Stimulated activated CD8-positive, alpha-beta memory T cell treated with anti-CD3 and anti-CD28 coated beads, Interleukin-12 subunit alpha, Interleukin-12 subunit beta, amount 100 ng/mL, for 4 hours (primary cell): ENCODE measurements around the gene PDK3.

Experiments
- DNase-seq: peaks from one replicate; pipeline ENCODE4 v3.0.0-alpha.2; 2020; ENCODE audit warnings: low read depth

PDK3 gene

DNA sequence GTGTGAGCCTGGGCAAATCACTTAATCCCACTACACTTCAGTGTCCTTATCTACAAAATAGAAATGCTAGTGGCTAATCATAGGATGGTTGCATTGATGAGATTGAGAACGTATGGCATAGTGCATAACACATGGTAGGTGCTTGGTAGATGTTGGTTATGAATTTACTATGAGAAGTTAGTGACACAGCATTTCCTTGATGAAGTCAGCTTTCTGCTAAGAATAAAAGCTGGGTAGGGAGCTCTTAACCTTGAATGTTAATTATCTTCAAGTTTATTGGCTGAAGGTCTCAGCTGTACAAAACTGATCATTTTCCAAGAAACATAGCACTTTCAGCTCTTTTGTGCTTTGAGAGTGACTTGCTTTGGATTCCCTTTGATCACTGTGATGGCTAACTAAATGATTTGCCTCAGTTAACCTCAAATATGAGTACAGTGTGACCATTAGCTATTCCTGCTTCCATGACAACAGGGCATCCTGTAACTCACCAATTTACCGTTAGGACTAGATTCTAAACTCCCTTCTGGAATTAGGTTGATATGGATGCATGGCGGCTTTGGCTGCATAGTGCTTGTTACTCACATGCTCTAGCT lies 17.8 kb downstream of the PDK3 start:
- DNase-seq: no peak

DNA sequence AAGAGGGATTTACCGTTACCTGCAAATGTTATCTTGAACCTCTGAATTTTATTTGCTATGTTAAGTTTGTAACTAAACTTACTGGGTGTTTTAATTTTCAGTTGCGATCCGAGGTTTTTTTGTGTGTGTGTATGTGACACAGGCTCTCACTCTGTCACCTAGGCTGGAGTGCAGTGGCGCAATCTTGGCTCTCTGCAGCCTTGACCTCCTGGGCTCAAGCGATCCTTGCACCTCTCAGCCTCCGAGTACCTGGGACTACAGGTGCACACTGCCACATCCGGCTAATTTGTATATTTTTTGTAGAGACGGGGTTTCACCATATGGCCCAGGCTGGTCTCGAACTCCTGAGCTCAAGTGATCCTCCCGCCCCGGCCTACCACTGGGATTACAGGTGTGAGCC lies 18.5 kb downstream of the PDK3 start:
- no peak for DNase-seq

DNA sequence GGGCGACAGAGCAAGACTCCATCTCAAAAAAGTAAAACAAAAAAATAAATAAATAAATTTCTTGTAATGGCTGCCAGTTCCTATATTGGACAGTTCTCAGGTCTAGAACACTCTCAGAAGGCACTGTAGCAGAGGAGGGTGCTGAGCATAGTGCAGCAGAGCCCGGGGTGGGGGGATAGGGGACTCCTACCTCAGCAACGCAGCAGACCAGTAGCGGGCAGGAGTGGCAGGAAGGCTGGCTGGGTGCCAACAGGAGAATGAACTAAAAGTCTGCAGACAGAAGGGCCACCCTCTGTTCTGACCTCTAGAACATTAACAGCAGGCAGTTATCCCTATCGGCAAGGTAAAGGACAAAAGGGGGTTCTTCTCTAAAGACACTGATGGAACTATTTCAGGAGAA lies 20.2 kb downstream of the PDK3 start:
- no peak for DNase-seq

DNA sequence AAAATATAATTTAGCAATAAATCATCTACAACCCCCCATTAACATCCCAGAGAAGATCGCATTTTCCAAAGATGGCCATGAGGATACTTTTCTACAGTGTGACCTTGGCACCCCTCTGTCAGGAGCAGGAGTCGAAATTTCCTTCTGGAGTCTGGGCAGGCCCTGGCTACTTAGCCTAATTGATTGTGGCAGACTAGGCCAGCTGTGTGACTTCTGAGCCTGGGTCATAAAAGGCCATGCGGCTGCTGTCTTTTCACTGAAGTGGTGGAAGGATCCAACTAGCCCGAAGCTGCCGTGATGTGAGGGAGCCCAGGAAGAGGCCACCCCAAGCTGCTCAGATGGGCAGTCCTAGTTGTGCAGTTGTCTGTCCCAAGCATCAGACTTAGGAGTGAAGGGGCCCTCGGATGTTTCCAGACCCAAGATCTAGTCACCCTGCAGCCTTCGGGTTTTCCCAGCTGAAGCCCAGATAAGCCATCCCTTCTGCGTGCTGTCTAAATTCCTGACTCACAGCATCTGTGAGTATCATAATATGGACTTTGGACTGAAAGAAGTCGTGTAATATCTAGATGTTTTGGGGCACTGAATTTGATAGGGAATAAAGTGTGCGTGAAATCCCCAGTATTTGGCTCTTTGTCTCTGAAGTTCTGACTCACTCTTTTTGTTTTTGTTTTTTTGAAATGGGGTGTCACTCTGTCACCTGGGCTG lies 21.0 kb downstream of the PDK3 start:
- no peak for DNase-seq

DNA sequence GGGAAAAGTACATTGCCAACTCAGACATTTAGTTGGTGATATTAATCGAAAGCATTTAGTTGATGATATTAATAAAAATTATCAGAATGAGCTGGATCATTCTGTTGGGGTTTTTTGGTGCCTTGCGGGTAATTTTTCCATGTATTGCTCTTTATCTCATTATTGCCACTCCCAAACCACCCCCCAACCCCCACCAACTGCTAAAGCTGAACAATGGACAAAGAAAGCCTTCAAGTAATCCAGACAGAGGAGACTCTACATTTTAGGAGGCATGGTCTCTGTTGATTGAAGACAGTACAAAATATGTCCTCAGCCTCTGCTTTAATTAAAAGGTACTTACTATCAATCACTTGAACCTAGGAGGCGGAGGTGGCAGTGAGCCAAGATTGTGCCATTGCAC lies 22.5 kb downstream of the PDK3 start:
- DNase-seq: no peak

DNA sequence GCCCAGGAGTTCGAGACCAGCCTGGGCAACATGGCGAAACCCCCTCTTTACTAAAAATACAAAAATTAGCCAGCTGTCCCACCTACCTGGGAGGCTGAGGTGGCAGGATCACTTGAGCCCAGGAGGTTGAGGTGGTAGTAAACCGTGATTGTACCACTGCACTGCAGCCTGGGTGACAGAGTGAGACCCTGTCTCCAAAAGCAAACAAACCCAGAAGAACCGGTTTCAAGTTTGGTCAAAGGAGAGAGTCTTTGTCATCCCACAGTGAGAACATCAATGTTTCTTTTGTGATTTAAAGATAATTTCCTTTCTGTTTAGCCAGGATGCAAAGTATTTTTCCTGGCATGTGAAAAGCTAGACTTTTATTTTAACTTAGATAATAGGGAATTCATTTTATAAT lies 26.7 kb downstream of the PDK3 start:
- DNase-seq: no peak

DNA sequence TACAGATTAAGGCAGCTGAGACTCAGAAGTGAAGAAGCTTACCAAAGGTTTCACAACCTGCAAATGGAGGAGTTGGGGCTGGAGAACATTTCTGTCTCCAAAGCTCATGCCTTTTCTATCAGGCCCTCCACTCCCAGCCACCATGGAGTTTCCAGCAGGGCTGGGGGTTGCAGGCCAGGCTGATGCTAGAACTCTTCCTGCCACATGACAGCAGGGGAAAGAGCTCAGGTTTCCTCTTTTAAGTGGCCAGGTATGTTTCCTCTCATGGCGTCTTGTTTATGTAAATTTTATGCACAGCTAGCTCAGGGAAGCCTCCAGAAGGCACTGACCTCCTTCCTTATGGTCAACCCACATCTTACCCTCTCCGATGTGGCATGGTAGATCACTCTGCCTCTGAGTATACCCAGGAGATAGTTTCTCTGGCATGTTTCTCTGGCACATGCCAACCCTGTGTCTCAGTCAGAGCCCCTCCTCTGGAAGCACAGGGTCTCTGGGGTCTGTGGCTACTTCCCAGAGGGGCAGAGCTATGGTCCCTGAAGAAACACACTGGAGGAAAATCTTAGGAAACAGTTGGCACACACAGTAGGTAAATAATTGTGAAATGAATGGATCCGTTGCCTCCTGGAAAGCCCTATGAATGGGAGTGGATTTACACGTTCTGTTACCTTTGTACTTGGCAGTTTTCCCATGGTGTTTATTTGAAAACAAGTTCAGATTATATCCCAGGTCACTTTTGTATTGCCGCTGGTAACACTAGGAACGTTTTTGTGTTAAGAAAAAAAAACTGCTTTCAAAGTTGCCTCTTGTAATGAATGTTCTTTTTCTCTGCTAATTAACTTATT lies 28.9 kb downstream of the PDK3 start:
- DNase-seq: no peak

DNA sequence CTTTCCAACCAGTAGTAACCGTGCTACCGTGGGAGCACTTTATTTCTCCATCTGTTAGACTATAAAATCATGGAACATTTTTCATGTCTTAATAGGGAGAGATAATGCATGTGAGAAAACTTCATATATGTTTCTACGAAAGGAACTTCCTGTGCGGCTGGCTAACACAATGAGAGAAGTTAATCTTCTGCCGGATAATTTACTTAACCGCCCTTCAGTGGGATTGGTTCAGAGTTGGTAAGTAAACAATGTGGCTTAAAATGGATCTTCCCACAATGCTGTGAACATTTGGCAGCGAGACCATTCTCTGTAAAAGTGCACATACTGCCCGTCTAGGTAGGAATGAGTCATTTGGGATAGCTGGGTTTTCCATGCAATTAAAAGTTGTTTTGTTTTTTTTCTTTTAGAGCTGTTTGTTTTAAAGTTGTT lies 29.6 kb downstream of the PDK3 start:
- no peak for DNase-seq

DNA sequence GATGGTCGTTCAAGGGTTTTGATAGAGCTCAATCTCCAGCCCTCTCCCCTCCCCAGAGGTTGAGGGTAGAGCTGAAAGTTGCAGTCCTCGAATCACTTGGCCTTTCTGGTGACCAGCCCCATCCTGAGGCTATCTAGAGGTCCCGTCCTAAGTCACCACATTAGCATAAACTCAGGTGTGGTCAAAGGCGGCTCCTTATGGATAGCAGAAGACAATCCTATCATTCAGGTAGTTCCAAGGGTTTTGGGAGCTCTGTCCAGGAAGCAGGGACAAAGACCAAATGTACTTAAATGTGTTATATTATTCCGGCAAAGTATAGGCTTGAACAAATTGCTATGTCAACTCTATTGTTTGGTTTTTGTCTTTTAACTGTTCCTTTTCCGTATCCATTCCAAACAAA lies 30.6 kb downstream of the PDK3 start:
- no peak for DNase-seq

DNA sequence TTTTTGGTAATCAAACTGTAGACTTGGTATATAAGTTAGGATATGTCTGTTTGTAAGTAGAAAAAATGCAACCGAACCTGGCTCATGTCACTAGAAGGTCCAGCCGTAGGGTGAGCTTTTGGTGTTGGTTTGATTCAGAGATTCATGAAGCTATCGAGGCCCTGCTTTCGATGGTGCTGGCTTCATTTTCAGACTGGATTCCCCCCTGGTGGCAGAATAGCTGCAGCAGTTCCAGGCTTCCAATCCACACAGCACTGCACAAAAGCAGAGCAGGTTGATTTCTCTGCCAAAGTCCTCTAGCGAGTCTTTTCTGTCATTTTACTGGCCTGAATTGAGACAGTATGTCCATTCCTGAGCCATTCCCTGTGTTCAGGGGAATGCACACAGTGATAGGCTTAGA lies 33.1 kb downstream of the PDK3 start:
- no peak for DNase-seq

DNA sequence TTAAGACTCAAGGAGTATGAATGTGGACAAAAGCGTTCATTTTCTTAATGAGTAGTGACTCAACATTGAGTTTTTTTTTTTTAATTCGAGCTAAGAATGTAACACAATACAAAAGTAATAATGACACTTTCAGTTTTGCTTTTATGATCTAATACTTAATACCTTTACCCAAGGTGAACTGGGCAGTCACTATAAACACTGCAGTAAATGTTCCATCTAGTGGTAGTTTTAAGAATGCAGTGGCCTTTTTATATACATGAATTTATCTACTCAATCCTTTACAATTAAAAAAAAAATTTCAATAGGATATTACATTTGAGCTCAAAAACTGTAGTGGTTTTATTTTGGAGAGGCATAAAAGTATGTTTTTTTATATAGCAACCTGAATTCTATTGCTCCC lies 33.9 kb downstream of the PDK3 start:
- no peak for DNase-seq

DNA sequence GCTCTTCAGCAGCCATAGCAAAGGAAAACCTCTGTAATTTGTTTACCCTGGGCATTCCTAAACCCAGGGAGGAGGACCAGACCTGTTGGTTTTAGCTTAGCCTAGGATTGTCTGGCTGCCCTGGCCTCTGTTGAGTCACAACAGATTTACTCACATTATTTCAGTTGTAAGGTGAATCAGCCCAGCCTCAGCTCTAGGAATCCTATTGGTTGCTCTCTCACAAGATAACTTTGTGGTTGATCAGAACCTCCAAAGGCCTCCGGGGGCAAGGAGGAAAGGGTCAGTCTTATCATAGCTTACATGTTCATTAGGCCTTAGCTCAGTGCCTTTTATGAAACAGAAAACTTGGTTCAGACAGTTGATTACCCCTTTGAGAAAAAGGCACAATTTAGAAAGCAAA lies 41.0 kb downstream of the PDK3 start:
- DNase-seq: no peak

DNA sequence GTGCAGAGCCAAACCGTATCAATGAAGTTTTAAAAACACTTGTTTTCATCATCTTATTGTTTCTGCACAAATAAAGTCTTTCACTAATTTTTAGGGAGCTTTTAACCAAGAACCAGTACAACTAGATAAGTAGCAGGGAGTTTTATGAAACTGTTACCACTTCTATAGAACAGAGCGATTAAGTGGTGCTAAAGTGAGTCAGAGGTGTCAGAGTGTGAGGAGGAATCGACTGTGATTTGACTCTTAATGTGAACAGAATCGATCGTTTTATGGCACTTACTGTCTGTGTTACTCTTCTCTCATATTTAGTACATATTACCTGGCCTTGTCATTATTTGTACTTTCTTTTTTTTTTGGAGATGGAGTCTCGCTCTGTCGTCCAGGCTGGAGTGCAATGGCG lies 43.3 kb downstream of the PDK3 start:
- DNase-seq: no peak

DNA sequence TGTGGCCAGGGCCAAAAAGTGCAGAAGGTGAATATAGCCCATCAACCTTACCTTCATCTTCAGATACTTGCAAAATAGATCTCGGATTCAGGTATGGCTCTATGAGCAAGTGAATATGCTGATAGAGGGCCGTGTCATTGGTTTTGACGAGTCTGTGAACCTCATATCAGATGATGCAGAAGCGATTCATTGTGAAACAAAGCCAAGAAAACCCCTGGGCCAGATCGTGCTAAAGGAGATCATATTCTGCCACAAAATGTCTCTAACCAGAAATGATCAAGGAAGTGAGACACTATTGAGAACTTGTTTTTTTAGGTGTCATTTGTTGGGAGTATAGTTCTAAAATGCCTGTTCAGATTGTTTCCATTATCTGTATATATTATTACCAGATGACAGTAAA lies 48.3 kb downstream of the PDK3 start:
- no peak for DNase-seq

DNA sequence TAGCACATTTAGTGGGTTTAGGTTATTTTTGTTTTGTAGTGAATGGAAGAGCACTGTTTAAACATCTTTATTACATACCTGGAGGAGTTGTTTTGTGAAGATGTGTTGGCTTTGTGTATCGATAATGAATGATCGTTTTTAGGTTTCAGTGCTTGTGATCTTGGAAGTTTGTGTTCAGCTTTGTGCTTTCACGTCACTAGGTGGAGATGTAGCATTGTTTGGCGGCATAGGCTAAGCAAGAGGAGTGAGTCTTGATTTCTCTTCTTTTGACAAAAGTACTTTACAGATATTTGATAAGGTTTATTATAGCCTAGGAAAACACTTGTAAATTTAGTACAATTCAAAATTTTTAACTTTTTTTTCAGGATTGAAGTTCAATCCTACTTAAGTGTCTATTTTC lies 50.4 kb downstream of the PDK3 start:
- DNase-seq: no peak

DNA sequence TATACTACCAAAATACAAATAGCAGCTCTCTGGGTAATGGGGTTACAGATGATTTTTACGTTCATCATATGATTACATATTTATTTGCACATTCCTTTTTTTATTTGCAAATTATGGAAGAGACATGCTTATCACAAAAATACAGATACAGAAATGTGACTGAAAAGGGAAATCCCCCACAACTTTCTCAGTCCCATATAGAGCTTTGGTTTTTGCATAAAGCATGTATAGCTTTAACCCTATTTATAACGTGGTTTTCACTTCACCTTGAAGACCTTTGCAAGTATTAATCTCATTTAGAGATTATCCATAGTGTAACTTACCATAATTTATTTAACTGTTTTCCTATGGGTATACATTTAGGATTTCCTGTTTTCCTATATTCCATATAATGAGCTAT lies 55.4 kb downstream of the PDK3 start:
- no peak for DNase-seq

DNA sequence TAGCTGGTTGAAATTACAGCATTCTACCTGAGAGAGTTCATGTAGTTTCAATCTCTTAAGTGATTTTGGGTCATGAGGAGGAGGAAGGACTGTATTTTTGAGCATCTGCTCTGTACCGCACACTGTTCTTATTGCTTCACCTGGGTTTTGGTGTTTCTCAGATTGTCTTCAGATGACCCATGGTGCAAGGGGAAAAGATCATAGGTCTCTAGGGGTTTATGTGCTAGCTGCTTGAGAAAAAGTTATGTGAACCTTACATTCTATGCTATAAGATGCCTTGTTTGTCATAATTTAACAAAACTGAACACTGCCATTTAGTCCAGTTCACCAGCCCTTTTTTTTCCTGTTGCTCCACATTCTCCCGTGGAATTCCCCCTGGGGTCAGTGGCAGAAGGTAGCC lies 60.4 kb downstream of the PDK3 start:
- no peak for DNase-seq

DNA sequence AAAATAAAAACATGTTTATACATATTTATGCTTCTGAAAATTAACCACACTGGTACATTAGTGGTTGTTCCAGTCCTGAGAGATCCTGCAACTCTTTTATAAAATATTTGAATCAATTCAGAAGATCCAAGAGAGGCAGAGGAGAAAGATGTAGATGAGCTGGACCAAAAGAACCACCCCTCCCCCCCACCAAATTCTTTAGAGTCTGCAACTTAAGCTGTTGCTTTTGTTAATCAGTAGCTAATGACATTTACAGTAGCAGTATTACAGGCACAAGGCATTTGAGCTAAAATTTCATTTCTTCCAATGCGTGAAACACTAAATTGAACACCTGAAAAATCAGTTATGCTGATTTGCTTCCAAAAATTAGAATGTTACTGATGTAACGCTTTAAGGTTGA lies 61.5 kb downstream of the PDK3 start:
- DNase-seq: no peak

DNA sequence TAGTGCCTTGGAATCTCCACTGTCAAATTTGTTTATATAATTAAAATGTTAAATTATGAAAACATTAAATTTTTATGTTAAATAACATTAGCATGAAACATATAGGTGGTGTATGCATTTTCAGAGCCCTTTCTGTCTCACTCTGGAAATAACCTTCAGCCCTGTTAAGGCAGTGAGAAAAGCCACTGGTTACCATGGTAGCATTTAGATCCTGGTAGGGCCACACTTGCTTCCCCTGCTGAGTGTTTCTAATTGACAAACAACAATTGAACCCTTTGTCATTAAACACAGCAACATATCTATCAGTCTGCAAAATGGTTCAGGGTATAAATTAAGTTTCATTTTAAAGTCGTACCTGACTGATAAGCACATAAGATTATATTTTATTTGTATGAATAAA lies 63.5 kb downstream of the PDK3 start:
- no peak for DNase-seq

DNA sequence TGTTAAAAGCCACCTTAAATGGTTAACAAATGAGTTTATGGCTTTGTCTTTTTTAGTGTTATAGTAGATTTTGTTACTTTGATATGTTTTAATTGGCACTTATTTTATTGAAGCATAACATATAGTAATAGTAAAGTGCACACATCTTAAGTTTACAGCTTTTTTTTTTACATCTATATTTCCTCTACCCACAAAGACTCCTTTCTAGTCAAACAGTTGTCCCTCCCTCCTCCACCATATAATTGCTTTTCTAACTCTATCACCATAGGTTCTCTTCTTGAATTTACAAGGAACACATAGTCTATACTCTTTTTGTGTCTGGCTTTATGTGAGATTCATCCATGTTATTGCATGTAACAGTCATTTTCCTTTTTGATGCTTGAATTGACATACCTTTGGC lies 71.5 kb downstream of the PDK3 start:
- no peak for DNase-seq

DNA sequence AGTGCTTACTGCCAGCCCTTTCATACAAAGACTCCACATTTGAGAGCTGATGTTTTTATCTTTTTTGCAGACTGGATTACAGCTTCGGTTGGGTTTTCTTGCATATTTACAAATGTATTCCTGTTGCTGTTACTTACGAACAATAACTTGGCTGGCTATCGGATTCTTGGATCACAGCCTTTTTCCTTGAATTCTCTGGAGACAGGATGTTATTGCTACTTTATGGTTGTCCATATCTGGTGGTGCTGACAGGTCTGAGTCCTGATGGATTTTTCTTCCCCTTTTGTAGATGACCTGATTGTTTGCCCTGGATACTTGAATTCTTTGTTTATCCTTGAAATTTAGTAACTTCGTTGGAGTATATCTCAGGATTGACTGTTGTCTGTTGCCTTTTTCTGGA lies 77.7 kb downstream of the PDK3 start:
- DNase-seq: no peak

DNA sequence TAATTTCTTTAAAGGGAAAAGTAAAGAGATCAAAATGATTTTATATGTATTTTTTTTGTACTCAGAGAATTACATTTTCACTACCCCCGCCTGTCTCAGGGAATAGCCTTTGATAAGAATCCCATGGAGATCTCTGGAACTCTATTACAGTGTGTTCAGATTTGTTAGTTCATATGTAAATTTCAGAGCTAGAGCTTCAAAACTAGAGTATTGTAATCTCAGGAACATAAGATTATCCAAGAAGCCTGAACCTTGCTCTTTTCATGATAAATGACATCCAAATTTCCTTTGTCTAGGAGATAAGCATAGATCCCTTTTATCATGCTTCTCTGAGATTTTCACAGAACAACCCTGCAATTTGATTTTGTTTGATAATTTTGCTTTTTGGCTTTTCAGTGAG lies 82.9 kb downstream of the PDK3 start:
- no peak for DNase-seq

DNA sequence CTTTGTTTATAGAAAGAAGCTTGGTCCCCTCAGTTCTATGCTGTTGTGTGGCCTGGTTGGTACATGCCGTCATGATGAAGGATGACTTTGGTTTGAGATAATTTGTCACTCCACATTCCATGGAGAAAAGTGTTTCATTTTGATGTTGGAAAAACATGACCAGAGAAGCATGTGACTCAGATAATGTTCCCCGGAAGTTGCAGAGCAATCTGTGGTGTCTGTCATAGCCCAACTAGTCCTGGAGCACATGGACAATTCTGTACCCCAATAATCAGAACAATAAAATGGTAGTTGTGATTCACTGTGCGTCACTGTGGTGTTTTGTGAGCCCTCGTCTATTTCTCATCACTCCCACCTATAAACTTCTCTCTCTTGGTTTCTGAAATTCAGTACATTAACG lies 85.1 kb downstream of the PDK3 start:
- no peak for DNase-seq

DNA sequence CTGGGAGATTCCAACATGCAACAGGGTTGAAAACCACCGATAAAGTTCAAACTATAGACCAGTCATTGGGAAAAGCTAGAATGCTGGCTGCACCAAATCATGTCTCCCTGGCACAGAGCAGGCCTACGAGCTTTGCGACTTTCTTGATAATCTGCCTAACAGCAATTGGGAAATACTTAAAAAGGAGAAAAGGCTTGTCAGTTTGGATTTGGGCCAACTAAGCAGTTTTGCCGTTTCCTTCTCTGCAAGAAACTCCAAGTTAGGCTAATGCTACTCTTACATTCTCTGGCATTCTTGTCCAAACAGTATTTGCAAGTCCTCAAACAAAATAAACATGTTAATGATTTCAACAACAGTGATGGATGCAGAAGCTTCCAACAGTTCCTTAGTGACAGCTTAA lies 87.9 kb downstream of the PDK3 start:
- DNase-seq: no peak
